ENCODE measurements around the gene FMN1. TPM values are rescaled to one million over a fixed set of nuclear protein-coding genes. Genes with fewer than 3 reads are reported as not detected.

Gene FMN1
- total and polyA plus RNA-seq, 10 of the 15 experiments (the other 5 are each of a cell fraction or from before 2014, with no cell fraction given), result 0.05 to 0.16 (median 0.08) TPM; not detected in 4

DNA sequence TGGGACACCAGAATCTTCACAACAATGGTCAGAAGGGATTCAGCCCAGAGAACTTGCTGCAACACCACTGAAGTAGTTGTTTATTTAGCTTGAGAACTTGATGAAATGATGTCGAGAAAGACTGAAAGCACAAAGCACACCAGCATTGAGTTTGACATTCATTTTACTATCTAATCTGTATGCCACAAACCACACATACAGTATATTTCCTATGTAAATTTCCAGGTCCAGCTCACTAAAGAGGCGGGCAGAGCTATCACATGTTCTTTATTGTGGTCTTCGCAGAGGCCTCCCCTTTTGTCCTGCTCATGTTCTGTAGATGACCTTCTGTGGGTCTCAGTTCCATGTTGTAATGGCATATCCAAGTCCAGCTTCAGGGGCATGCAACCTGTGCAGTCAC, 10.4 kb upstream of the FMN1 start:
- H3K4me1 ChIP-seq (ENCODE audit: control insufficient read depth, insufficient read depth, low read length), result peaks cover 10% of the 10 kb centered on the region
- no peak overlapping the region for H3K4me3 ChIP-seq
- H3K36me3 ChIP-seq (ENCODE audit: control insufficient read depth in 2 of 2, insufficient read depth in 2 of 2, low read length in 1 of 2), result no peaks in the 10 kb centered on the region
- no peaks in the 10 kb centered on the region for H3K79me2 ChIP-seq (ENCODE audit: control insufficient read depth, insufficient read depth, low read length)
- ChIA-PET RAD21 (ENCODE audit: unreplicated experiment) (no interaction called here), POLR2A (no interaction called here), SMC1A (ENCODE audit: uncharacterized antibody, unreplicated experiment) (no interaction called here), CTCF (no interaction called here)
- H3K27ac ChIP-seq (ENCODE audit: control insufficient read depth, insufficient read depth), result no peak overlapping the region
- in situ Hi-C loops (cut with MboI), result no loop called here
- DNase-seq (ENCODE audit: low read depth, low spot score) (no peak), ATAC-seq (no peak), FAIRE-seq (no peak)
- no peak overlapping the region for H3K9ac ChIP-seq (ENCODE audit: control insufficient read depth, insufficient read depth, low read length)
- no peak overlapping the region for H3K4me2 ChIP-seq (ENCODE audit: control insufficient read depth, insufficient read depth)
- no TSS peak for BruUV-seq (replicated peaks)
- intact Hi-C loops (cut with micrococcal nuclease; ENCODE audit: unreplicated experiment), result loop anchor here (5.0 kb wide), 2 partner anchors 43 to 63 kb away; no protein-coding TSS in a partner anchor
- WGBS (ENCODE audit: insufficient coverage, insufficient replicate concordance, low lambda C conversion rate, missing lambda C conversion rate), result 32% methylated on average over 3 of the region's 3 CpGs
- H3K9me3 ChIP-seq (replicated peaks; ENCODE audit: control insufficient read depth, insufficient read depth, low read length), result no peaks in the 10 kb centered on the region; the same call in 1 of the 3 replicates
- H3K27me3 ChIP-seq (replicated peaks in 1 of 2; ENCODE audit: control insufficient read depth in 2 of 2, insufficient read depth in 2 of 2, low read length in 1 of 2), result peaks cover 0 to 6% of the 10 kb centered on the region in 2 experiments; a peak in 2 of 4 replicates
- TF ChIP-seq, protein P1, sequence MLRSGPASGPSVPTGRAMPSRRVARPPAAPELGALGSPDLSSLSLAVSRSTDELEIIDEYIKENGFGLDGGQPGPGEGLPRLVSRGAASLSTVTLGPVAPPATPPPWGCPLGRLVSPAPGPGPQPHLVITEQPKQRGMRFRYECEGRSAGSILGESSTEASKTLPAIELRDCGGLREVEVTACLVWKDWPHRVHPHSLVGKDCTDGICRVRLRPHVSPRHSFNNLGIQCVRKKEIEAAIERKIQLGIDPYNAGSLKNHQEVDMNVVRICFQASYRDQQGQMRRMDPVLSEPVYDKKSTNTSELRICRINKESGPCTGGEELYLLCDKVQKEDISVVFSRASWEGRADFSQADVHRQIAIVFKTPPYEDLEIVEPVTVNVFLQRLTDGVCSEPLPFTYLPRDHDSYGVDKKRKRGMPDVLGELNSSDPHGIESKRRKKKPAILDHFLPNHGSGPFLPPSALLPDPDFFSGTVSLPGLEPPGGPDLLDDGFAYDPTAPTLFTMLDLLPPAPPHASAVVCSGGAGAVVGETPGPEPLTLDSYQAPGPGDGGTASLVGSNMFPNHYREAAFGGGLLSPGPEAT (IDR thresholded peaks at IDR 0.05; ENCODE audit: low read depth), result no peak
- TF ChIP-seq KDM1A (IDR thresholded peaks at IDR 0.05; ENCODE audit: borderline replicate concordance), result no peak
- TF ChIP-seq TBL1XR1 (IDR thresholded peaks at IDR 0.05; ENCODE audit: low read depth, low read length), result no peak
- no peak for TF ChIP-seq POU2F2 (IDR thresholded peaks at IDR 0.05; ENCODE audit: borderline replicate concordance, low read depth, low read length)
- no peak for TF ChIP-seq ZNF207 (IDR thresholded peaks at IDR 0.05; ENCODE audit: borderline replicate concordance)
- TF ChIP-seq CHD4 (IDR thresholded peaks at IDR 0.05), result no peak
- TF ChIP-seq, protein P2, sequence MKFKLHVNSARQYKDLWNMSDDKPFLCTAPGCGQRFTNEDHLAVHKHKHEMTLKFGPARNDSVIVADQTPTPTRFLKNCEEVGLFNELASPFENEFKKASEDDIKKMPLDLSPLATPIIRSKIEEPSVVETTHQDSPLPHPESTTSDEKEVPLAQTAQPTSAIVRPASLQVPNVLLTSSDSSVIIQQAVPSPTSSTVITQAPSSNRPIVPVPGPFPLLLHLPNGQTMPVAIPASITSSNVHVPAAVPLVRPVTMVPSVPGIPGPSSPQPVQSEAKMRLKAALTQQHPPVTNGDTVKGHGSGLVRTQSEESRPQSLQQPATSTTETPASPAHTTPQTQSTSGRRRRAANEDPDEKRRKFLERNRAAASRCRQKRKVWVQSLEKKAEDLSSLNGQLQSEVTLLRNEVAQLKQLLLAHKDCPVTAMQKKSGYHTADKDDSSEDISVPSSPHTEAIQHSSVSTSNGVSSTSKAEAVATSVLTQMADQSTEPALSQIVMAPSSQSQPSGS (IDR thresholded peaks at IDR 0.05; ENCODE audit: low read length), result no peak
- no peak for TF ChIP-seq MEF2B (IDR thresholded peaks at IDR 0.05; ENCODE audit: partially characterized antibody, poor library complexity, severe bottlenecking)
- H4K20me1 ChIP-seq (ENCODE audit: control insufficient read depth, insufficient read depth), result no peaks in the 10 kb centered on the region
- no peak overlapping the region for H2AFZ ChIP-seq (ENCODE audit: control insufficient read depth, low read depth, low read length)

Measured in GM12878 (cell line).